Activated CD8-positive, alpha-beta T cell treated with anti-CD3 and anti-CD28 coated beads for 36 hours (primary cell): Measurements from ENCODE around the gene SPOP. TPM values are rescaled to one million over a fixed set of nuclear protein-coding genes. Genes with fewer than 3 reads are reported as not detected.
A peak's percentile ranks its signal among the peaks of the same experiment; 100 is the strongest.

ENCODE experiments used
- ATAC-seq: fragments of 200-7000 bp; cut with Tn5 transposase; one replicate; pipeline ENCODE4 v1.10.0; 2021; ENCODE audit warnings: mild to moderate bottlenecking, moderate library complexity
- CTCF ChIA-PET: fragments of 350-600 bp; sonication (Branson Sonifier 250); formaldehyde crosslinking; loops from one replicate; lab custom pipeline; 2021; ENCODE audit warnings: antibody characterized with exemption; lab: Charles Lee
- POLR2A ChIA-PET: fragments of 350-600 bp; sonication (Branson Sonifier 250); formaldehyde crosslinking; loops from one replicate; lab custom pipeline; 2021; ENCODE audit warnings: antibody characterized with exemption; lab: Charles Lee
- DNase-seq: peaks from one replicate; pipeline ENCODE4 v3.0.0-alpha.2; 2020
- H3K27ac Mint-ChIP-seq: one replicate; pipeline ENCODE4 v1.8.0; 2021; ENCODE audit warnings: mild to moderate bottlenecking, mixed read lengths
- H3K27me3 Mint-ChIP-seq: one replicate; pipeline ENCODE4 v1.8.0; 2021; ENCODE audit warnings: mixed read lengths
- H3K36me3 Mint-ChIP-seq: one replicate; pipeline ENCODE4 v1.8.0; 2021; ENCODE audit warnings: low read depth, mixed read lengths
- H3K4me1 Mint-ChIP-seq: one replicate; pipeline ENCODE4 v1.8.0; 2021; ENCODE audit warnings: low read depth, mixed read lengths
- H3K4me3 Mint-ChIP-seq: one replicate; pipeline ENCODE4 v1.8.0; 2021; ENCODE audit warnings: mild to moderate bottlenecking, moderate library complexity, mixed read lengths
- H3K9me3 Mint-ChIP-seq: one replicate; pipeline ENCODE4 v1.8.0; 2021; ENCODE audit warnings: mixed read lengths
- intact Hi-C: fragments of 100-400 bp; cut with micrococcal nuclease; formaldehyde crosslinking; loops from one replicate; pipeline ENCODE4 v1.10.0; 2022
- total RNA-seq, 2 experiments: library from RNA; stranded (reverse); gene quantifications; one replicate each; pipeline ENCODE4 v1.2.3, GENCODE V29; 2021
- TF ChIP-seq, protein P1 (sequence below): fragments of 200-600 bp; IDR thresholded peaks from one replicate; pipeline ENCODE4 v1.8.0; 2022; ENCODE audit warnings: antibody characterized with exemption, mild to moderate bottlenecking

SPOP gene
- total RNA-seq, 2 experiments from 2014 or later = 61.6 to 63.5 TPM

DNA sequence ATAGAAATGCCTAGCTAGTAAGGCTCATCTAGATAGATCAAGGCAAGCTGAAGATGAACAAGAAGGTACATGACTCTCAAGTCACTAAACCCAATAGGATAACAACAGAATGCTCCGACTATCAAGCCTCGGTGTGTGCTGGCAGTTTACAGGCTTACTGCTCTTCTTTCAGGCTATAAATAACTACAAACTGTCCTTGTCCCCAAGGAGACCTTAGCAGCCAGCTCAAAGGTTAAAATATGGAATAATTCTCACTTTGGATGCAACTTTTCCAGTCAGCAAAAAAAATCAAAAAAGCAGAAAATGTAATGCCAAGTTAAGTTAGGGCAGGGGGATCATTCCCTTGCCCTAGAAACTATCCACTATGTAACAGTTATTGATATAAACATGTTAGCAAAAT is 44.6 kb downstream of the SPOP start:
- Mint-ChIP-seq H3K27ac (no peak overlapping the region), H3K36me3 (peaks cover 14% of the 10 kb centered on the region), H3K9me3 (no peaks in the 10 kb centered on the region), H3K4me1 (peaks cover 56% of the 10 kb centered on the region), H3K4me3 (no peak overlapping the region), H3K27me3 (no peaks in the 10 kb centered on the region)
- no peak for ATAC-seq
- POLR2A ChIA-PET = no interaction called here
- intact Hi-C loops = no loop called here
- no peak for DNase-seq
- CTCF ChIA-PET = interaction anchor here (1.3 to 1.7 kb wide), 3 partner anchors 11 to 40 kb away, joined by 3 to 7 read pairs (median 5); no protein-coding TSS in a partner anchor
- TF ChIP-seq, protein P1, sequence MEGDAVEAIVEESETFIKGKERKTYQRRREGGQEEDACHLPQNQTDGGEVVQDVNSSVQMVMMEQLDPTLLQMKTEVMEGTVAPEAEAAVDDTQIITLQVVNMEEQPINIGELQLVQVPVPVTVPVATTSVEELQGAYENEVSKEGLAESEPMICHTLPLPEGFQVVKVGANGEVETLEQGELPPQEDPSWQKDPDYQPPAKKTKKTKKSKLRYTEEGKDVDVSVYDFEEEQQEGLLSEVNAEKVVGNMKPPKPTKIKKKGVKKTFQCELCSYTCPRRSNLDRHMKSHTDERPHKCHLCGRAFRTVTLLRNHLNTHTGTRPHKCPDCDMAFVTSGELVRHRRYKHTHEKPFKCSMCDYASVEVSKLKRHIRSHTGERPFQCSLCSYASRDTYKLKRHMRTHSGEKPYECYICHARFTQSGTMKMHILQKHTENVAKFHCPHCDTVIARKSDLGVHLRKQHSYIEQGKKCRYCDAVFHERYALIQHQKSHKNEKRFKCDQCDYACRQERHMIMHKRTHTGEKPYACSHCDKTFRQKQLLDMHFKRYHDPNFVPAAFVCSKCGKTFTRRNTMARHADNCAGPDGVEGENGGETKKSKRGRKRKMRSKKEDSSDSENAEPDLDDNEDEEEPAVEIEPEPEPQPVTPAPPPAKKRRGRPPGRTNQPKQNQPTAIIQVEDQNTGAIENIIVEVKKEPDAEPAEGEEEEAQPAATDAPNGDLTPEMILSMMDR = no peak

DNA sequence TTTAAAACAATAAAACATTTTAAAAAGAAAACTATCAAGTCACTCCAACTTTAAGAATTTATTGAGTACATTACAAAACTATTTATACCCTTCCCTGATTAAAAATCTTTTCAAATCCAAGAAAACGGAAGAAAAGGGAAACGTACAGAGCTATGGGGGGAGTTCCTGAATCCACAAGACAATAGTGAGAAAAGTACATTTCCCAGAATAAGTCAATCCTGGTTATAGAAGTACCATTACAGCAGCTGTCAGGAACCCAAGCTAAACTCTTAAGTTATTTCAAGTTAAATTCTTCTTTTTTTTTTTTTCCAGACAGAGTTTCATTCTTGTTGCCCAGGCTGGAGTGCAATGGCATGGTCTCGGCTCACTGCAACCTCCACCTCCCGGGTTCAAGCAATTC is 45.7 kb downstream of the SPOP start:
- intact Hi-C loops = no loop called here
- Mint-ChIP-seq H3K36me3 (peaks cover 11% of the 10 kb centered on the region), H3K9me3 (no peaks in the 10 kb centered on the region), H3K4me3 (no peak overlapping the region), H3K4me1 (peaks cover 57% of the 10 kb centered on the region), H3K27ac (no peak overlapping the region), H3K27me3 (no peaks in the 10 kb centered on the region)
- no peak for ATAC-seq
- ChIA-PET CTCF (interaction anchor here (0.6 to 1.7 kb wide), 4 partner anchors 12 to 141 kb away, joined by 3 to 8 read pairs (median 5); no protein-coding TSS in a partner anchor), POLR2A (interaction anchor here (0.6 to 1.1 kb wide), 2 partner anchors 166 to 338 kb away, joined by 3 to 4 read pairs; no protein-coding TSS in a partner anchor)
- DNase-seq = no peak
- TF ChIP-seq, protein P1 = no peak

DNA sequence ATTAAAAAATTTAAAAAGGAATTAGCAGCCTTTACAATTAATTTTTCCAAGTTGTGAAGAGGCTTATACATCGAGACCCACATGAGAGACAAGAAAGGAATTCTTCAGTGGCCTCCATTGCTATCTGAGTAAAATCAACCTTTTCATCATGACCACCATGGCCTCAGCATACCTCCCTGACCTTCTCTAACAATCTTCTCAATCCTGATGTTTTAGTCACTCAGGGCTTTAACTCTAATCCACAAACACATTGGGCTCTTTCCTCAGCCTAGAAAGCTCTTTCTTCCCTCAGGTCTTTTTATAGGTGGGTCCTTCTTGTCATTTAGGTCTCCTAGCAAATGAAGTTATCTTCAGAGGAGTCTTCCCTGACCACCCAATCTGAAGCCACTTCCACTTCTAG is 46.4 kb downstream of the SPOP start:
- DNase-seq = no peak
- H3K9me3 Mint-ChIP-seq = no peaks in the 10 kb centered on the region
- no peak overlapping the region for H3K27ac Mint-ChIP-seq
- peaks cover 9% of the 10 kb centered on the region for H3K36me3 Mint-ChIP-seq
- intact Hi-C loops = no loop called here
- H3K27me3 Mint-ChIP-seq = no peaks in the 10 kb centered on the region
- ChIA-PET POLR2A (interaction anchor here (0.6 to 1.1 kb wide), 2 partner anchors 167 to 339 kb away, joined by 3 to 4 read pairs; no protein-coding TSS in a partner anchor), CTCF (interaction anchor here (0.6 to 1.7 kb wide), 4 partner anchors 13 to 141 kb away, joined by 3 to 8 read pairs (median 5); no protein-coding TSS in a partner anchor)
- TF ChIP-seq, protein P1 = no peak
- no peak overlapping the region for H3K4me3 Mint-ChIP-seq
- ATAC-seq = no peak
- peaks cover 50% of the 10 kb centered on the region for H3K4me1 Mint-ChIP-seq

DNA sequence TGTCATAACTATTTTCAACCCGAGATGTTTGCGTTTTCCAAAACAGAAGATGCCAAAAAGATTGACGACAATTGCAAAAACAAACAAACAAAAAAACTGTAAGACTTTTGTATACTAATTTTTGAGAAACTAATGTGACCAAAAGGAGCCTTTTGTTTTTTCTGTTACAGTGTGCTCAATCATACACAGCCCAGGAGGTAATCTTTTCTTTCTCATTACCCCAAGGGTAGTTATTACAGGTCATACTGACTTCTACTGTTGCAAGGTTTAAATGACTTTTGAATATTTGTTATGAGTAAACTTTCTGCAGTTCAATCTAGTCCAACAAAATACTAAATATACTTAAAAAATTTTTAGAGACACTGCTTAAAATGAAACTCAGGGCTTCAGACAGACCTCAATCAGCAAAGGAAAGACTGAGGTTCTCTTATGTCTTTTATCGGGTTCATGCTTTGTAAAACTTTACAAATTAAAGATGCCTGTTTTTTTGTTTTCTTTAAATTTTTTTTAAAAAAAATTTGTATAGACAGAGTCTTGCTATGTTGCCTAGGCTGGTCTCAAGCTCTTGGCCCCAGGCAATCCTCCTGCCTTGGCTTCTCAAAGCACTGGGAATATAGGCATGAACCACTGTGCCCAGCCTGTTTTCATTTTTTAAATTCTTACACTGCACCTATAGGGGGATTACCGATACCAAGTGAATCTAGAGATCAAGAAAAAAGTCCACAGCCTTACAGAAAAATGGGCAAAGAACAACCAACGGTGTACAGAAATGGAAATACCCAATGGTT is 47.6 kb downstream of the SPOP start:
- intact Hi-C loops = no loop called here
- H3K27me3 Mint-ChIP-seq = no peaks in the 10 kb centered on the region
- H3K4me1 Mint-ChIP-seq = peaks cover 44% of the 10 kb centered on the region

More for the DNA sequence above, 47.6 kb downstream of the SPOP start:
- TF ChIP-seq, protein P1 = no peak
- ATAC-seq = peak; percentile 34
- H3K9me3 Mint-ChIP-seq = no peaks in the 10 kb centered on the region
- H3K4me3 Mint-ChIP-seq = no peak overlapping the region
- peaks cover 6% of the 10 kb centered on the region for H3K36me3 Mint-ChIP-seq
- ChIA-PET POLR2A (no interaction called here), CTCF (interaction anchor here (1.7 kb wide), 1 partner anchor 65 kb away, joined by 8 read pairs; no protein-coding TSS in a partner anchor)
- no peak for DNase-seq
- H3K27ac Mint-ChIP-seq = peak overlapping the region; percentile 72
